Nephron progenitor cell (in vitro differentiated cells): ENCODE results near the gene FAR2.
A peak's percentile ranks its signal among the peaks of the same experiment; 100 is the strongest.
"Not testable (repeated sequence)": the region's sequence is repeated elsewhere in the genome, so short reads cannot be mapped to it uniquely, and the experiment has no call there.

Source experiments
- DNase-seq: peaks from one replicate; pipeline ENCODE4 v3.0.0; 2021
- H3K27ac Mint-ChIP-seq: 2 replicates; pipeline ENCODE4 v1.8.0; 2021; ENCODE audit warnings: mild to moderate bottlenecking, moderate library complexity, mixed read lengths
- H3K27me3 Mint-ChIP-seq: 2 replicates; pipeline ENCODE4 v1.8.0; 2021; ENCODE audit warnings: mild to moderate bottlenecking, low read depth, mixed read lengths; ENCODE audit not compliant: poor library complexity
- H3K36me3 Mint-ChIP-seq: 2 replicates; pipeline ENCODE4 v1.8.0; 2021; ENCODE audit warnings: low read depth, mixed read lengths
- H3K4me1 Mint-ChIP-seq: 2 replicates; pipeline ENCODE4 v1.8.0; 2021; ENCODE audit warnings: mixed read lengths
- H3K4me3 Mint-ChIP-seq: 2 replicates; pipeline ENCODE4 v1.8.0; 2021; ENCODE audit warnings: mild to moderate bottlenecking, moderate library complexity, mixed read lengths
- H3K9me3 Mint-ChIP-seq: 2 replicates; pipeline ENCODE4 v1.8.0; 2021; ENCODE audit warnings: mild to moderate bottlenecking, moderate library complexity, mixed read lengths
- TF ChIP-seq, protein P1 (sequence below): fragments of 200-600 bp; sonication (generic); IDR thresholded peaks from 2 replicates; pipeline ENCODE4 v1.5.0; 2021; ENCODE audit warnings: antibody characterized with exemption

FAR2 gene

DNA sequence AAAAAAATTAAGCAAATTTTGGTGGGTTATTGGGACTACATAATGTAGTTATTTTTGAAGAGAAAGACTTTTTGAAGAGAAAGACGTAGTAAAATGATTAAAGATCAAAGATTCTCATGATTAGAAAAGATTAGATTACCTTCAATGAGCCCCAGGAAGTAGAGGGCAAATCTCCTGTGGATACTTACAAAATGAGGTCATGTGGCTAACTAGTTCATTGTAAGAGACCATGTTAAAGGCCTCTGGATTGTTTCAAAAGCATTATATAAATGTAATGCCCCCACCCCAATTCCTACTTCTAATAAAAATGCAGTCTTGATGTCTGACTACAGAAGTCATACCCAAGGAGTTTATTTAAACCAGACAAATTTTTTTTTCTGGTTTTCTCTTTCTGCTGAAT, 138.5 kb downstream of the FAR2 start:
- no peaks in the 10 kb centered on the region for H3K27me3 Mint-ChIP-seq
- no peak for DNase-seq
- no peak overlapping the region for H3K27ac Mint-ChIP-seq
- peaks cover 11% of the 10 kb centered on the region for H3K36me3 Mint-ChIP-seq
- H3K4me1 Mint-ChIP-seq, result peaks cover under 1% of the 10 kb centered on the region
- peaks cover 20% of the 10 kb centered on the region for H3K9me3 Mint-ChIP-seq
- no peak overlapping the region for H3K4me3 Mint-ChIP-seq
- TF ChIP-seq, protein P1, sequence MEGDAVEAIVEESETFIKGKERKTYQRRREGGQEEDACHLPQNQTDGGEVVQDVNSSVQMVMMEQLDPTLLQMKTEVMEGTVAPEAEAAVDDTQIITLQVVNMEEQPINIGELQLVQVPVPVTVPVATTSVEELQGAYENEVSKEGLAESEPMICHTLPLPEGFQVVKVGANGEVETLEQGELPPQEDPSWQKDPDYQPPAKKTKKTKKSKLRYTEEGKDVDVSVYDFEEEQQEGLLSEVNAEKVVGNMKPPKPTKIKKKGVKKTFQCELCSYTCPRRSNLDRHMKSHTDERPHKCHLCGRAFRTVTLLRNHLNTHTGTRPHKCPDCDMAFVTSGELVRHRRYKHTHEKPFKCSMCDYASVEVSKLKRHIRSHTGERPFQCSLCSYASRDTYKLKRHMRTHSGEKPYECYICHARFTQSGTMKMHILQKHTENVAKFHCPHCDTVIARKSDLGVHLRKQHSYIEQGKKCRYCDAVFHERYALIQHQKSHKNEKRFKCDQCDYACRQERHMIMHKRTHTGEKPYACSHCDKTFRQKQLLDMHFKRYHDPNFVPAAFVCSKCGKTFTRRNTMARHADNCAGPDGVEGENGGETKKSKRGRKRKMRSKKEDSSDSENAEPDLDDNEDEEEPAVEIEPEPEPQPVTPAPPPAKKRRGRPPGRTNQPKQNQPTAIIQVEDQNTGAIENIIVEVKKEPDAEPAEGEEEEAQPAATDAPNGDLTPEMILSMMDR, result no peak

DNA sequence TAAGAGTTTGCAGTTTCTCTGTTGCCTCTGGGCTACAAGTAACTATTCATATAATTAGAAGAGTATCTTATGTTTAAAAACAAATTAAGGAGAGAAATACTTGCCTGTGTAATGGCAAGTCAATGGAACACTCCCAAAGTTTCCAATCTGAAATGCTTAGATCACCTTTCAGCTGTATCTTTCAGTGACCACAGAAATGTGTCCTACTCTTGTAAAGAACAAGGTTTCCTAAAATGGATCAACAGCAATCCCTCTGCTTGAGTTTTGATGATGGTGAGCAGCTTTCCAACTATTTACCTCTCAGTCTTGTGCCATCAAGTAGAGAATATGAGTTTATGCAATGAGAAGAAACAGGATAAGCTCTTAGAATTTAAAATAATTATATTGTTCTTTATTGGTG, 139.0 kb downstream of the FAR2 start:
- H3K27ac Mint-ChIP-seq, result no peak overlapping the region
- DNase-seq, result no peak

DNA sequence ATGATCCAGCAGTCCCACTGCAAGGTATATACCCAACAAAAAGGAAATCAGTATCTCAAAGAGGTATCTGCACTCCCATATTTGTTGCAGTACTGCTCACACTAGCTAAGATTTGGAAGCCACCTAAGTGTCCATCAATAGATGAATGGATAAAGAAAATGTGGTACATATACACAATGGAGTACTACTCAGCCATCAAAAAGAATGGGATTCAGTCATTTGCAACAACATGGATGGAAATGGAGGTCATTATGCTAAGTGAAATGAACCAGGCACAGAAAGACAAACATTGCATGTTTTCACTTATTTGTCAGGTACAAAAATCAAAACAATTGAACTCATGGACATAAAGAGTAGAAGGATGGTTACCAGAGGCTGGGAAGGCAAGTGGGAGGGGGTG, 141.4 kb downstream of the FAR2 start:
- H3K27ac Mint-ChIP-seq, H3K36me3 Mint-ChIP-seq, H3K4me3 Mint-ChIP-seq, H3K4me1 Mint-ChIP-seq, DNase-seq, H3K27me3 Mint-ChIP-seq: not testable (repeated sequence)
- peaks cover 15% of the 10 kb centered on the region for H3K9me3 Mint-ChIP-seq

More for the DNA sequence above, 139.0 kb downstream of the FAR2 start:
- Mint-ChIP-seq H3K4me3 (no peak overlapping the region), H3K9me3 (peaks cover 20% of the 10 kb centered on the region), H3K36me3 (peaks cover 11% of the 10 kb centered on the region), H3K27me3 (no peaks in the 10 kb centered on the region), H3K4me1 (no peaks in the 10 kb centered on the region)
- TF ChIP-seq, protein P1, result no peak

DNA sequence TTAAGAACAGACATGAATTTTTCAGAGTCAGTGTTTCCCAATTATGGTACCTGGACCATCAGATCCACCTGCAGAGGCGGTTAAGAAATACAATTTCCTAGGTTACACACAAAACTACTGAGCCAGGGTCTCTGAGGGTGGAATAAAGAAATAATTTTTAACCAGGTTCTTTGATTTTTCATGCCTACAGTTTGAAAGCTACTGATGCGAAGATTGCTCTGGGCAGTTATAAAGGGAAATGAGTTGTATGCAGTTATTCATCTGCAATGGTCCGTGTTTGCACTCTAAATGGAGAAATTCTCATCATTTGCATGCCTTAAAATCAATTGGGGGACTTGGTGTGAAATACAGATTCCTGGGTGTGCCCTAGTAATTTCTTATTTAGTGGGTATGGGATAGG, 142.1 kb downstream of the FAR2 start:
- peaks cover 15% of the 10 kb centered on the region for H3K9me3 Mint-ChIP-seq
- TF ChIP-seq, protein P1, result no peak
- no peaks in the 10 kb centered on the region for H3K27me3 Mint-ChIP-seq
- H3K36me3 Mint-ChIP-seq, result peaks cover 7% of the 10 kb centered on the region
- H3K4me1 Mint-ChIP-seq, result no peaks in the 10 kb centered on the region
- H3K27ac Mint-ChIP-seq, result no peak overlapping the region
- H3K4me3 Mint-ChIP-seq, result no peak overlapping the region
- no peak for DNase-seq

DNA sequence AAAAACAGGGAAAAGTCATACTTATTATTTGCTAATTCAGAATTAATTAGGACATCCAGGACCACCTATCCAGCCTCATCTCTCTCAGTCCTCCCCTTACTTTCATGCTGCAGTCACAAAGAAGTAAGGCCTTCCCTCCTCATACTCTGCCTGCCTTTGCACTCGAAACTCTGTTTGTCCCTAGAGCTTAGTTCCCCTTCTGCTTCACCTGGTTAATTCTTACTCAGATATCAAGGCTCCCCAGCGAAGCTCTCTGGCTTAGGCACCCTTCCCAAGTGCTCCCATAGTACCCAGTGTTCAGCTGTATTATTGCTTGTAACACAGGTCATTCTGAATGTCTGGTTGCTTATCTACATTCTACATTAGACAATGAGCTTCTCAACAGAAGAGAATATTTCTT, 150.6 kb downstream of the FAR2 start:
- Mint-ChIP-seq H3K36me3 (no peaks in the 10 kb centered on the region), H3K4me1 (no peaks in the 10 kb centered on the region), H3K4me3 (no peak overlapping the region), H3K9me3 (no peaks in the 10 kb centered on the region), H3K27me3 (peaks cover 11% of the 10 kb centered on the region), H3K27ac (peak overlapping the region; percentile 8)
- DNase-seq, result no peak
- TF ChIP-seq, protein P1, result no peak

DNA sequence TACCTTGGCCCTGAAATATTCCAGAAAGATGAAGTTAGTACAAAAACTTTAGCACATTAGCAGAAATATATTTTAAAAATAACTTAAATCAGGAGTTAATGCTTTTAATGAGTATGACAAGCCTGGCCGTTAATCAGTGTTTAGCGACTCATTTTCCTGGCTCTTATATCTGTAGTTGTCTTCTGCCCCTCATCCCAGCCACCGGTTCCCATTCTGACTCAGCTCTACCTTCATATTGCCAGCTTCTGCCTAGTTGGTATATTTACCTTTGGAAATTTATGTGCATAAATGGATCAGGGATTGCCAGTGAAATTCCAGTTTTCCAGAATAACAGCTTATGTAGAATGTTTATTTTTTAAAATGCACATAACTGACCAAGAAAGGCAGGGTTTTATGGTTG, 152.0 kb downstream of the FAR2 start:
- DNase-seq, result no peak
- H3K4me1 Mint-ChIP-seq, result no peaks in the 10 kb centered on the region

More for the DNA sequence above, 152.0 kb downstream of the FAR2 start:
- H3K27me3 Mint-ChIP-seq, result peaks cover 11% of the 10 kb centered on the region
- TF ChIP-seq, protein P1, result no peak
- H3K36me3 Mint-ChIP-seq, result no peaks in the 10 kb centered on the region
- H3K9me3 Mint-ChIP-seq, result no peaks in the 10 kb centered on the region
- no peak overlapping the region for H3K27ac Mint-ChIP-seq
- H3K4me3 Mint-ChIP-seq, result no peak overlapping the region
